Gastroesophageal sphincter (tissue), 4 donors: ENCODE data around the gene ESR1. TPM values are rescaled to one million over a fixed set of nuclear protein-coding genes. Genes with fewer than 3 reads are reported as not detected.

Experiments used
- ATAC-seq: fragments of 150-250 bp; one replicate; pipeline ENCODE4 v1.9.1; 2016; ENCODE audit warnings: mild to moderate bottlenecking, moderate library complexity
- H3K27ac ChIP-seq, 4 donors: fragments of 200-600 bp; sonication (generic) in 3 of 4; 1 replicate in 3 of 4; 2 replicates in 1 of 4; pipeline ENCODE4 v1.5.1; 2016 to 2019
- H3K27me3 ChIP-seq: fragments of 200-600 bp; sonication (generic); one replicate; pipeline ENCODE4 v1.5.1; 2019
- H3K36me3 ChIP-seq, 2 donors: fragments of 200-600 bp; sonication (generic); one replicate each; pipeline ENCODE4 v1.5.1; 2019; ENCODE audit warnings: control low read depth in 1 of 2
- H3K4me1 ChIP-seq, 3 donors: fragments of 200-600 bp; sonication (generic); 1 replicate in 2 of 3; 2 replicates in 1 of 3; pipeline ENCODE4 v1.5.1; 2016 to 2019; ENCODE audit warnings: control low read depth in 2 of 3
- H3K4me3 ChIP-seq, 2 donors: fragments of 200-600 bp; sonication (generic); one replicate each; pipeline ENCODE4 v1.5.1; 2019; ENCODE audit warnings: mild to moderate bottlenecking in 1 of 2, moderate library complexity in 1 of 2
- H3K9me3 ChIP-seq, 3 donors: fragments of 200-600 bp; sonication (generic); one replicate each; pipeline ENCODE4 v1.5.1; 2017 to 2019; ENCODE audit warnings: control low read depth in 2 of 3
- CTCF ChIP-seq, 4 experiments: fragments of 200-600 bp in 2 of 4; fragments of 450-650 bp in 2 of 4; sonication (generic) in 1 of 4; IDR thresholded peaks; one replicate each; pipeline ENCODE4 v1.5.1; 2017 to 2019; ENCODE audit warnings: antibody characterized with exemption in 4 of 4, mild to moderate bottlenecking in 2 of 4, moderate library complexity in 2 of 4
- EP300 ChIP-seq: sonication (generic); formaldehyde crosslinking; IDR thresholded peaks from one replicate; pipeline ENCODE4 v1.6.1; 2017; ENCODE audit warnings: antibody characterized with exemption, mild to moderate bottlenecking
- POLR2A ChIP-seq, 2 donors: fragments of 450-650 bp; IDR thresholded peaks; one replicate each; pipeline ENCODE4 v1.6.1; 2017; ENCODE audit warnings: antibody characterized with exemption in 2 of 2, mild to moderate bottlenecking in 2 of 2, moderate library complexity in 1 of 2
- POLR2AphosphoS5 ChIP-seq: sonication (generic); formaldehyde crosslinking; IDR thresholded peaks from one replicate; pipeline ENCODE4 v1.6.1; 2017; ENCODE audit warnings: antibody characterized with exemption
- WGBS, 2 donors: methylation state at CpG; one replicate each; pipeline ENCODE4 v1.1.5; 2018; ENCODE audit warnings: low coverage in 1 of 2; 5-methylcytosine and 5-hydroxymethylcytosine counted together
- total RNA-seq, 4 donors: library from RNA; depleted of rRNA; stranded (reverse); fragments of >200 nt; gene quantifications; one replicate each; pipeline ENCODE4 v1.1.0, GENCODE V29; 2016

Gene ESR1
- total RNA-seq, 4 donors from 2014 or later: 0.93 to 2.3 (median 0.97) TPM

GRCh38 chr6:152155792-152156191, 348.3 kb downstream of the ESR1 start:
- H3K27me3 ChIP-seq: no peaks in the 10 kb centered on the region
- no peak overlapping the region for H3K27ac ChIP-seq
- no peaks in the 10 kb centered on the region for H3K4me1 ChIP-seq
- no peaks in the 10 kb centered on the region for H3K9me3 ChIP-seq
- WGBS, 2 donors: 70 to 91% methylated on average over 2 to 7 of the region's 8 CpGs
- ATAC-seq: no peak
- no peak for TF ChIP-seq CTCF (IDR thresholded peaks at IDR 0.05)
- TF ChIP-seq POLR2AphosphoS5: no peak
- peaks cover 4 to 77% of the 10 kb centered on the region in 2 donors for H3K36me3 ChIP-seq
- no peak overlapping the region for H3K4me3 ChIP-seq

GRCh38 chr6:152160346-152160745, 352.9 kb downstream of the ESR1 start:
- WGBS, 2 donors: 81 to 90% methylated on average over 3 of the region's 3 CpGs

GRCh38 chr6:152161501-152161900, 354.0 kb downstream of the ESR1 start:
- TF ChIP-seq CTCF (IDR thresholded peaks at IDR 0.05) (no peak), POLR2A (IDR thresholded peaks at IDR 0.05) (no peak), POLR2AphosphoS5 (no peak), EP300 (no peak)
- Histone ChIP-seq H3K27ac (no peak overlapping the region), H3K4me1 (no peaks in the 10 kb centered on the region), H3K36me3 (peaks cover 0 to 57% of the 10 kb centered on the region in 2 donors), H3K9me3 (no peaks in the 10 kb centered on the region), H3K27me3 (no peaks in the 10 kb centered on the region), H3K4me3 (no peak overlapping the region)
- no peak for ATAC-seq

More at GRCh38 chr6:152160346-152160745, 352.9 kb downstream of the ESR1 start:
- Histone ChIP-seq H3K4me1 (no peaks in the 10 kb centered on the region), H3K27ac (no peak overlapping the region), H3K27me3 (no peaks in the 10 kb centered on the region), H3K36me3 (peaks cover 4 to 65% of the 10 kb centered on the region in 2 donors), H3K4me3 (no peak overlapping the region), H3K9me3 (no peaks in the 10 kb centered on the region)
- ATAC-seq: no peak
- no peak for TF ChIP-seq POLR2A (IDR thresholded peaks at IDR 0.05)
- no peak for TF ChIP-seq POLR2AphosphoS5
- no peak for TF ChIP-seq EP300
- TF ChIP-seq CTCF (IDR thresholded peaks at IDR 0.05): no peak

GRCh38 chr6:152164957-152165356, 357.5 kb downstream of the ESR1 start:
- TF ChIP-seq CTCF (IDR thresholded peaks at IDR 0.05): no peak
- no peak for TF ChIP-seq POLR2AphosphoS5
- no peak for TF ChIP-seq EP300
- no peak for TF ChIP-seq POLR2A (IDR thresholded peaks at IDR 0.05)
- H3K27me3 ChIP-seq: no peaks in the 10 kb centered on the region
- no peaks in the 10 kb centered on the region for H3K9me3 ChIP-seq
- H3K36me3 ChIP-seq: peaks cover 0 to 47% of the 10 kb centered on the region in 2 donors
- ATAC-seq: no peak
- no peak overlapping the region for H3K27ac ChIP-seq
- WGBS, 2 donors: 88 to 95% methylated on average over 5 of the region's 5 CpGs
- no peak overlapping the region for H3K4me3 ChIP-seq
- H3K4me1 ChIP-seq: peaks cover 0 to 10% (median 0%) of the 10 kb centered on the region in 3 donors

- Histone ChIP-seq H3K36me3 (peaks cover 0 to 56% of the 10 kb centered on the region in 2 donors), H3K27ac (no peak overlapping the region)
Observed at GRCh38 chr6:152166497-152166896, 359.0 kb downstream of the ESR1 start.

More at GRCh38 chr6:152166497-152166896, 359.0 kb downstream of the ESR1 start:
- H3K27me3 ChIP-seq: no peaks in the 10 kb centered on the region
- H3K4me1 ChIP-seq: peaks cover 0 to 10% (median 0%) of the 10 kb centered on the region in 3 donors
- no peak for ATAC-seq
- TF ChIP-seq POLR2AphosphoS5: no peak
- no peak for TF ChIP-seq EP300
- TF ChIP-seq CTCF (IDR thresholded peaks at IDR 0.05): no peak
- no peak for TF ChIP-seq POLR2A (IDR thresholded peaks at IDR 0.05)
- H3K4me3 ChIP-seq: no peak overlapping the region
- H3K9me3 ChIP-seq: no peaks in the 10 kb centered on the region
- WGBS, 2 donors: 59 to 86% methylated on average over 4 of the region's 4 CpGs
